ENCODE results near the gene ATP5F1A.

Gene ATP5F1A

GRCh38 chr18:46070815-46071652, 27.1 kb downstream of the ATP5F1A start:
- Histone ChIP-seq H3K4me2 (ENCODE audit: low read depth, low read length, poor library complexity, severe bottlenecking) (no peak overlapping the region), H3K36me3 (ENCODE audit: low read length) (no peaks in the 10 kb centered on the region), H3K9ac (ENCODE audit: low read length) (no peak overlapping the region), H3K4me3 (ENCODE audit: insufficient read depth, low read length, poor library complexity, severe bottlenecking) (no peak overlapping the region), H3F3A (ENCODE audit: insufficient read depth) (peaks cover 17% of the 10 kb centered on the region; the same call in 1 of the 2 replicates), H3K9me3 (ENCODE audit: insufficient read depth, low read length) (no peaks in the 10 kb centered on the region), H3K27me3 (ENCODE audit: low read length) (no peaks in the 10 kb centered on the region), H3K9me2 (replicated peaks; ENCODE audit: insufficient read depth, low read length) (no peaks in the 10 kb centered on the region), H2AFZ (ENCODE audit: low read depth, low read length, severe bottlenecking) (no peak overlapping the region), H4K20me1 (ENCODE audit: low read depth, low read length) (no peaks in the 10 kb centered on the region), H3K27ac (ENCODE audit: low read depth, low read length) (no peak overlapping the region), H3K79me2 (ENCODE audit: insufficient read depth, low read length) (no peaks in the 10 kb centered on the region)
- TF ChIP-seq CTCF (IDR thresholded peaks at IDR 0.05; ENCODE audit: insufficient read depth, low read length, poor library complexity, severe bottlenecking): no peak
- no peak for TF ChIP-seq EZH2phosphoT487 (conservative IDR thresholded peaks at IDR 0.05; ENCODE audit: low read length)

GRCh38 chr18:46070232-46070631, 27.9 kb downstream of the ATP5F1A start:
- Histone ChIP-seq H3K79me2 (ENCODE audit: insufficient read depth, low read length) (no peaks in the 10 kb centered on the region), H4K20me1 (ENCODE audit: low read depth, low read length) (no peaks in the 10 kb centered on the region), H3K4me2 (ENCODE audit: low read depth, low read length, poor library complexity, severe bottlenecking) (no peak overlapping the region), H3K9me2 (replicated peaks; ENCODE audit: insufficient read depth, low read length) (no peaks in the 10 kb centered on the region), H3F3A (ENCODE audit: insufficient read depth) (peaks cover 12% of the 10 kb centered on the region; the same call in 1 of the 2 replicates), H3K27me3 (ENCODE audit: low read length) (no peaks in the 10 kb centered on the region), H3K9me3 (ENCODE audit: insufficient read depth, low read length) (no peaks in the 10 kb centered on the region), H3K4me3 (ENCODE audit: insufficient read depth, low read length, poor library complexity, severe bottlenecking) (no peak overlapping the region), H3K36me3 (ENCODE audit: low read length) (no peaks in the 10 kb centered on the region), H3K27ac (ENCODE audit: low read depth, low read length) (no peak overlapping the region), H2AFZ (ENCODE audit: low read depth, low read length, severe bottlenecking) (no peak overlapping the region), H3K9ac (ENCODE audit: low read length) (no peak overlapping the region)
- TF ChIP-seq CTCF (IDR thresholded peaks at IDR 0.05; ENCODE audit: insufficient read depth, low read length, poor library complexity, severe bottlenecking): no peak
- no peak for TF ChIP-seq EZH2phosphoT487 (conservative IDR thresholded peaks at IDR 0.05; ENCODE audit: low read length)

DNA sequence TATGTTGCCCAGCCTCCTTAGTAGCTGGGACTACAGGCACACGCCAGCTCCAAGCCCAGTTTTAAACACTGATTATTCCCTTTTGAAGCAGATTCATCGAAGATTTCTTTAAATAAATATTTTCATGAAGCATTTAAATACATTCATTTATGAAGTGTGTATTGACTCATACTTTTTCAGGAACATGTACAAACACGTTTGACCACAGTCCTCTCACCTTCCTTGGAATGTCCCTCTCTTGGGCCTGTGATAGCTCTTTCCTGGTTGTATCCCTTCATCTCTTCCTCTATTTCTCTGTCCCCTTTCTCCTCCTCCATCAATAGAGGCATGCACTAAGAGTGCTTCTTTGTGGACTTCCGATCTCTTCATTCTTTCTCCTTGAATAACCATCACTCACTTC, 28.6 kb downstream of the ATP5F1A start:
- no peaks in the 10 kb centered on the region for H3K27me3 ChIP-seq (ENCODE audit: low read length)
- no peaks in the 10 kb centered on the region for H3K36me3 ChIP-seq (ENCODE audit: low read length)
- H3K9ac ChIP-seq (ENCODE audit: low read length): no peak overlapping the region
- H3K9me3 ChIP-seq (ENCODE audit: insufficient read depth, low read length): no peaks in the 10 kb centered on the region
- peaks cover 5% of the 10 kb centered on the region; the same call in 1 of the 2 replicates for H3F3A ChIP-seq (ENCODE audit: insufficient read depth)
- H3K9me2 ChIP-seq (replicated peaks; ENCODE audit: insufficient read depth, low read length): no peaks in the 10 kb centered on the region
- no peak overlapping the region for H2AFZ ChIP-seq (ENCODE audit: low read depth, low read length, severe bottlenecking)
- H3K79me2 ChIP-seq (ENCODE audit: insufficient read depth, low read length): no peaks in the 10 kb centered on the region
- H3K4me3 ChIP-seq (ENCODE audit: insufficient read depth, low read length, poor library complexity, severe bottlenecking): no peak overlapping the region
- H3K4me2 ChIP-seq (ENCODE audit: low read depth, low read length, poor library complexity, severe bottlenecking): no peak overlapping the region
- H3K27ac ChIP-seq (ENCODE audit: low read depth, low read length): no peak overlapping the region
- no peaks in the 10 kb centered on the region for H4K20me1 ChIP-seq (ENCODE audit: low read depth, low read length)
- no peak for TF ChIP-seq CTCF (IDR thresholded peaks at IDR 0.05; ENCODE audit: insufficient read depth, low read length, poor library complexity, severe bottlenecking)
- no peak for TF ChIP-seq EZH2phosphoT487 (conservative IDR thresholded peaks at IDR 0.05; ENCODE audit: low read length)
